ENCODE measurements around the gene H3-3A. TPM values are rescaled to one million over a fixed set of nuclear protein-coding genes. Genes with fewer than 3 reads are reported as not detected.

H3-3A gene
- total and polyA plus RNA-seq, 2 of the 8 experiments (the other 6 are each of a cell fraction or from before 2014, with no cell fraction given), result 1,157 to 1,223 TPM

DNA sequence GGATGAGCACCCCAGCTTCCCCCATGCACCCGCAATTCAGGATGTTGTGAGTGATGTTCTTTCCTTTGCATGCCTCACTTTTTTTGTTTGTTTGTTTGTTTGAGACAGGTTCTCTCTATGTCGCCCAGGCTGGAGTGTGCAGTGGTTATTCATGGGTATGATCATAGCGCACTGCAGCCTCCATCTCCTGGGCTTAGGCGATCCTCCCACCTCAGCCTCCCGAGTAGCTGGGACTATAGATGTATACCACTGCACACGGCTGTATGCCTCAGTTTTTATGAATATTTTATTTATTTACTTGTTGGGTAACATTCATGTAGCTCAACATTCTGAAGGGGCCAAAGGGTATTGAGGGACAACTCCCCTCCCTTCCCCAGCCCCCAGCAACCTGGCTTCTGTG is 54.8 kb downstream of the H3-3A start:
- Histone ChIP-seq H3K18ac (ENCODE audit: extremely low read depth, low read length) (no peak overlapping the region), H2BK15ac (ENCODE audit: low read length) (no peak overlapping the region), H3K14ac (ENCODE audit: insufficient read length) (no peak overlapping the region), H3K9ac (replicated peaks in 1 of 4; ENCODE audit: extremely low read depth in 1 of 4, low read depth in 3 of 4, low read length in 3 of 4) (no peak overlapping the region), H2BK20ac (ENCODE audit: low read length) (no peak overlapping the region), H3K56ac (replicated peaks; ENCODE audit: insufficient read length, low read depth, low read length) (no peak overlapping the region), H3K23ac (ENCODE audit: insufficient read length) (no peak overlapping the region), H3K79me1 (ENCODE audit: low read depth, low read length) (no peaks in the 10 kb centered on the region), H3K27me3 (replicated peaks in 1 of 4; ENCODE audit: control insufficient read depth in 3 of 4, extremely low read depth in 1 of 4, insufficient read depth in 3 of 4, low read length in 3 of 4) (peaks cover 0 to 7% (median 4%) of the 10 kb centered on the region in 4 experiments; a peak in 3 of 7 replicates), H2BK120ac (replicated peaks; ENCODE audit: low read depth, low read length) (no peak overlapping the region), H3K36me3 (ENCODE audit: control insufficient read depth in 2 of 4, insufficient read depth in 4 of 4, low read length in 3 of 4) (no peaks in the 10 kb centered on the region), H3K4me1 (replicated peaks in 1 of 4; ENCODE audit: control insufficient read depth in 3 of 4, insufficient read depth in 4 of 4, low read length in 3 of 4) (peaks cover 3 to 12% (median 8%) of the 10 kb centered on the region in 4 experiments; a peak in 6 of 7 replicates), H2BK12ac (ENCODE audit: low read depth, low read length) (no peak overlapping the region), H4K8ac (ENCODE audit: extremely low read depth, insufficient read depth, low read length) (no peak overlapping the region), H2AK5ac (ENCODE audit: low read depth, low read length) (no peak overlapping the region), H2AFZ (ENCODE audit: low read length) (no peak overlapping the region), H3K4me2 (ENCODE audit: insufficient read depth in 1 of 2, low read depth in 2 of 2, low read length in 2 of 2) (no peak overlapping the region), H3K23me2 (ENCODE audit: low read depth, low read length) (peaks cover 1% of the 10 kb centered on the region; the same call in 1 of the 2 replicates), H3K4ac (replicated peaks; ENCODE audit: insufficient read length, low read depth, low read length) (no peak overlapping the region), H2BK5ac (ENCODE audit: low read depth, low read length) (no peak overlapping the region), H4K91ac (replicated peaks; ENCODE audit: insufficient read length, low read length) (no peak overlapping the region), H3K79me2 (ENCODE audit: control insufficient read depth in 1 of 2, insufficient read depth in 2 of 2, low read length in 2 of 2) (no peaks in the 10 kb centered on the region), H3K4me3 (ENCODE audit: extremely low read depth in 1 of 4, insufficient read depth in 2 of 4, low read depth in 3 of 4, low read length in 4 of 4) (no peak overlapping the region), H3K27ac (ENCODE audit: low read depth, low read length) (no peak overlapping the region), H4K5ac (ENCODE audit: insufficient read length, low read depth, low read length) (no peak overlapping the region), H4K20me1 (replicated peaks in 1 of 2; ENCODE audit: control insufficient read depth in 1 of 2, insufficient read depth in 2 of 2, low read length in 2 of 2) (no peaks in the 10 kb centered on the region), H3K9me3 (ENCODE audit: insufficient read depth in 2 of 2, low read depth in 1 of 2, low read length in 1 of 2) (peaks cover 0 to 5% of the 10 kb centered on the region in 2 experiments; a peak in 1 of 4 replicates)
- ChIA-PET POLR2A (ENCODE audit: partially characterized antibody) (interaction anchor here (0.8 to 2.4 kb wide), 5 partner anchors 16 to 54 kb away, joined by 3 to 7 read pairs (median 5); partner anchors contain the start of gene H3-3A), CTCF (ENCODE audit: partially characterized antibody) (interaction anchor here (0.8 to 6.6 kb wide), 6 partner anchors 8 to 80 kb away, joined by 3 to 53 read pairs (median 4); no protein-coding TSS in a partner anchor)
- FAIRE-seq (no peak), DNase-seq (ENCODE audit: low read depth in 1 of 2, low spot score in 2 of 2) (no peak)
- WGBS, 2 experiments (ENCODE audit: extremely low coverage in 1 of 2, insufficient coverage in 1 of 2, insufficient read length in 1 of 2, insufficient replicate concordance in 2 of 2, low coverage in 1 of 2, low lambda C conversion rate in 2 of 2, missing lambda C conversion rate in 1 of 2), result 91% methylated on average over 6 of the region's 6 CpGs; no CpG with 5 or more reads in 1 of the 2 experiments
- no peak for TF ChIP-seq RNF2 (IDR thresholded peaks at IDR 0.05; ENCODE audit: borderline replicate concordance, low read depth, low read length, missing control alignments, poor library complexity, severe bottlenecking)
- no peak for TF ChIP-seq NRF1 (IDR thresholded peaks at IDR 0.05; ENCODE audit: low read depth, low read length)
- TF ChIP-seq JUN (IDR thresholded peaks at IDR 0.05; ENCODE audit: low read depth, low read length), result no peak
- TF ChIP-seq SP2 (IDR thresholded peaks at IDR 0.05; ENCODE audit: low read length), result no peak
- TF ChIP-seq, protein P1, sequence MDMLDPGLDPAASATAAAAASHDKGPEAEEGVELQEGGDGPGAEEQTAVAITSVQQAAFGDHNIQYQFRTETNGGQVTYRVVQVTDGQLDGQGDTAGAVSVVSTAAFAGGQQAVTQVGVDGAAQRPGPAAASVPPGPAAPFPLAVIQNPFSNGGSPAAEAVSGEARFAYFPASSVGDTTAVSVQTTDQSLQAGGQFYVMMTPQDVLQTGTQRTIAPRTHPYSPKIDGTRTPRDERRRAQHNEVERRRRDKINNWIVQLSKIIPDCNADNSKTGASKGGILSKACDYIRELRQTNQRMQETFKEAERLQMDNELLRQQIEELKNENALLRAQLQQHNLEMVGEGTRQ (IDR thresholded peaks at IDR 0.05; ENCODE audit: low read length), result no peak
- TF ChIP-seq YY1 (IDR thresholded peaks at IDR 0.05; ENCODE audit: low read depth, low read length), result no peak

Measured in H1 (cell line).